DND-41 (cell line): ENCODE data around the gene GSTM5.
"Not testable (repeated sequence)": the region's sequence is repeated elsewhere in the genome, so short reads cannot be mapped to it uniquely, and the experiment has no call there.

Experiments
- ATAC-seq: fragments of 200-7000 bp; cut with Tn5 transposase; 3 replicates; pipeline ENCODE4 v1.9.1; 2021; ENCODE audit warnings: low read depth; ENCODE audit not compliant: insufficient read depth
- DNase-seq: peaks from one replicate; pipeline ENCODE4 v3.0.0-alpha.2; 2020
- H2AFZ ChIP-seq: 2 replicates; pipeline ENCODE4 v1.6.0; 2012; ENCODE audit warnings: low read depth, low read length
- H3K27ac ChIP-seq: 2 replicates; pipeline ENCODE4 v1.5.1; 2012; ENCODE audit warnings: low read length, inconsistent platforms
- H3K27me3 ChIP-seq: fragments of 200-600 bp; sonication (generic); 2 replicates; pipeline ENCODE4 v1.6.0; 2012; ENCODE audit warnings: low read length, mild to moderate bottlenecking, inconsistent platforms; ENCODE audit not compliant: insufficient read depth, poor library complexity
- H3K36me3 ChIP-seq: 2 replicates; pipeline ENCODE4 v1.5.1; 2012; ENCODE audit warnings: low read length, inconsistent platforms; ENCODE audit not compliant: insufficient read depth
- H3K4me1 ChIP-seq: 2 replicates; pipeline ENCODE4 v1.5.1; 2012; ENCODE audit warnings: mild to moderate bottlenecking, low read length; ENCODE audit not compliant: insufficient read depth
- H3K4me2 ChIP-seq: 2 replicates; pipeline ENCODE4 v1.6.0; 2012; ENCODE audit warnings: mild to moderate bottlenecking, moderate library complexity, low read length, inconsistent platforms; ENCODE audit not compliant: insufficient read depth
- H3K4me3 ChIP-seq, 2 experiments: fragments of 200-600 bp in 1 of 2; shearing (Covaris generic) in 1 of 2; 2 replicates each; pipeline ENCODE4 v1.5.1; 2012 to 2016; ENCODE audit warnings: inconsistent platforms in 2 of 2, low read length in 2 of 2, mild to moderate bottlenecking in 2 of 2, low read depth in 1 of 2, moderate library complexity in 1 of 2
- H3K79me2 ChIP-seq: 2 replicates; pipeline ENCODE4 v1.6.0; 2012; ENCODE audit warnings: low read length, inconsistent platforms; ENCODE audit not compliant: insufficient read depth
- H3K9ac ChIP-seq: 2 replicates; pipeline ENCODE4 v1.6.0; 2012; ENCODE audit warnings: low read depth, mild to moderate bottlenecking, inconsistent platforms, low read length, moderate library complexity
- H3K9me3 ChIP-seq: 2 replicates; pipeline ENCODE4 v1.5.1; 2012; ENCODE audit warnings: low read length, moderate library complexity, mild to moderate bottlenecking, inconsistent platforms; ENCODE audit not compliant: insufficient read depth, severe bottlenecking
- H4K20me1 ChIP-seq: 2 replicates; pipeline ENCODE4 v1.6.0; 2012; ENCODE audit warnings: low read length; ENCODE audit not compliant: insufficient read depth
- EZH2 ChIP-seq: IDR thresholded peaks from 3 replicates; pipeline ENCODE4 v1.6.1; 2012; ENCODE audit warnings: borderline replicate concordance, low read depth, mild to moderate bottlenecking, moderate library complexity, low read length, inconsistent platforms; ENCODE audit not compliant: severe bottlenecking
- TF ChIP-seq, protein P1 (sequence below): IDR thresholded peaks from 2 replicates; pipeline ENCODE4 v1.5.1; 2012; ENCODE audit warnings: borderline replicate concordance, low read length, moderate library complexity, mild to moderate bottlenecking; ENCODE audit not compliant: poor library complexity, severe bottlenecking; ENCODE audit errors: extremely low read depth

Gene GSTM5

GRCh38 chr1:109733236-109733870, 21.3 kb downstream of the GSTM5 start:
- no peak for ATAC-seq
- no peak for DNase-seq
- H3K9ac ChIP-seq, result no peak overlapping the region
- no peaks in the 10 kb centered on the region for H3K9me3 ChIP-seq
- H4K20me1 ChIP-seq, result no peaks in the 10 kb centered on the region
- H3K4me2 ChIP-seq, result no peak overlapping the region
- H3K4me1 ChIP-seq, result no peaks in the 10 kb centered on the region
- H3K4me3 ChIP-seq, result no peak overlapping the region
- H3K27ac ChIP-seq, result no peak overlapping the region
- H3K36me3 ChIP-seq, result no peaks in the 10 kb centered on the region
- TF ChIP-seq EZH2, result no peak
- TF ChIP-seq, protein P1, sequence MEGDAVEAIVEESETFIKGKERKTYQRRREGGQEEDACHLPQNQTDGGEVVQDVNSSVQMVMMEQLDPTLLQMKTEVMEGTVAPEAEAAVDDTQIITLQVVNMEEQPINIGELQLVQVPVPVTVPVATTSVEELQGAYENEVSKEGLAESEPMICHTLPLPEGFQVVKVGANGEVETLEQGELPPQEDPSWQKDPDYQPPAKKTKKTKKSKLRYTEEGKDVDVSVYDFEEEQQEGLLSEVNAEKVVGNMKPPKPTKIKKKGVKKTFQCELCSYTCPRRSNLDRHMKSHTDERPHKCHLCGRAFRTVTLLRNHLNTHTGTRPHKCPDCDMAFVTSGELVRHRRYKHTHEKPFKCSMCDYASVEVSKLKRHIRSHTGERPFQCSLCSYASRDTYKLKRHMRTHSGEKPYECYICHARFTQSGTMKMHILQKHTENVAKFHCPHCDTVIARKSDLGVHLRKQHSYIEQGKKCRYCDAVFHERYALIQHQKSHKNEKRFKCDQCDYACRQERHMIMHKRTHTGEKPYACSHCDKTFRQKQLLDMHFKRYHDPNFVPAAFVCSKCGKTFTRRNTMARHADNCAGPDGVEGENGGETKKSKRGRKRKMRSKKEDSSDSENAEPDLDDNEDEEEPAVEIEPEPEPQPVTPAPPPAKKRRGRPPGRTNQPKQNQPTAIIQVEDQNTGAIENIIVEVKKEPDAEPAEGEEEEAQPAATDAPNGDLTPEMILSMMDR, result no peak
- no peaks in the 10 kb centered on the region for H3K79me2 ChIP-seq
- H2AFZ ChIP-seq, result no peak overlapping the region
- H3K27me3 ChIP-seq, result peaks cover 13% of the 10 kb centered on the region

DNA sequence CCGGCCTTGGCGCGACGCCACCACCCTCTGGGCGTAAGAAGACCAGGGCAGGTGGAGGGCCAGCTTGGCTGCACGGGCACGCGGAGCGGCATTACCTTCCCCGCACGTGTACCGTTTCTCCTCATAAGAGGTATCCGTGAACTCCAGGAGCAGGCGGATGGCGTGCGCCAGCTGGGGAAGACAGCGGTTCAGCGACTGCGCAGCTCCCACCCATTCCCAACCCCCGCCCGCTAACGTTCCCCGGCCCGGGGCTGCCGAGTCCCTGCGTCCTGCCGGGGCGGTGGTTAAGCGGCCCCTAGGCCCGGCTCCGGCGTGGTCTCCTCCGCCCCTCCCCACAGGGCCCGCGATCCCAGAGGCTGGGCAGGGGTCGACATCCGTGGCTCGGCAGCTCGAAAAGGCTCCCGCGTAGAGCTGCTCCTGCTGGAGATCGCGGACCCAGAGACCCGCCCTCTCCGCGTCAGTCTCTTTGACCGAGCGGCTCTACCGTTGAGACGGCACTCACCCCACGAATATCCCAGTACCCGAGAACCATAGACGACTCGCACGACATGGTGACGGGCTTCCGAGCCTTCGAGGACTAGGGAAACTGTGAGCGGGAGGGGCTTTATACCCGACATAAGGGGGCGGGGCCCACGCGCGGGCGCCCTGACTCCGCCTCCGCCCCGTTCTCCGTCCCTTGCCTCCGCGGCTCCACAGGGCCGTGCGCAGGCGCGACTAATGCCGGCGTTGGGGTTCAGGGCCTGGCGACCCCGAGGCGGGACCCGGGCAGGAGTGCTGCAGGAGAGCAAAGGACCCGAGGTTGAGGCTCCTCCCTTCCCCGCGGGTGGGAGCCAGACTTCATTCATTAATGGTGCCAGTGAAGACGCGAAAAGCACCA, 27.9 kb downstream of the GSTM5 start:
- no peaks in the 10 kb centered on the region for H4K20me1 ChIP-seq
- no peak overlapping the region for H3K27ac ChIP-seq
- ATAC-seq, result no peak
- H3K4me2 ChIP-seq, result no peak overlapping the region
- peaks cover 8% of the 10 kb centered on the region for H3K27me3 ChIP-seq
- no peaks in the 10 kb centered on the region for H3K4me1 ChIP-seq
- no peak overlapping the region for H3K4me3 ChIP-seq
- no peak overlapping the region for H3K9ac ChIP-seq
- H3K9me3 ChIP-seq, result no peaks in the 10 kb centered on the region
- no peaks in the 10 kb centered on the region for H3K36me3 ChIP-seq
- no peak for TF ChIP-seq EZH2
- TF ChIP-seq, protein P1, result no peak
- DNase-seq, result no peak
- no peak overlapping the region for H2AFZ ChIP-seq
- H3K79me2 ChIP-seq, result no peaks in the 10 kb centered on the region

GRCh38 chr1:109740615-109741373, 28.7 kb downstream of the GSTM5 start, which contains the start of gene GSTM3:
TSS of gene GSTM3 (minus strand) at chr1:109741038. CDS start at chr1:109740287, 751 bp downstream.
- no peak within 1 kb of the TSS for H3K27ac ChIP-seq
- no peak within 1 kb of the TSS for H3K4me2 ChIP-seq
- H3K27me3 ChIP-seq, result peaks cover 8% of the 10 kb centered on the region
- H3K9me3 ChIP-seq, result no peaks in the 10 kb centered on the region
- no peak for ATAC-seq
- H2AFZ ChIP-seq, result no peak within 1 kb of the TSS
- H3K79me2 ChIP-seq, result no peaks in the 10 kb centered on the region
- no peak for DNase-seq
- H4K20me1 ChIP-seq, result no peaks in the 10 kb centered on the region
- no peaks in the 10 kb centered on the region for H3K36me3 ChIP-seq
- TF ChIP-seq, protein P1, result no peak
- no peak for TF ChIP-seq EZH2
- no peaks in the 10 kb centered on the region for H3K4me1 ChIP-seq
- H3K4me3 ChIP-seq, result no peak within 1 kb of the TSS
- no peak within 1 kb of the TSS for H3K9ac ChIP-seq

GRCh38 chr1:109748311-109748710, 36.3 kb downstream of the GSTM5 start:
- not testable (repeated sequence) for ATAC-seq, H3K79me2 ChIP-seq, H3K4me1 ChIP-seq, H3K4me3 ChIP-seq, H3K9ac ChIP-seq, H3K27ac ChIP-seq, H3K4me2 ChIP-seq, DNase-seq, H4K20me1 ChIP-seq, H3K27me3 ChIP-seq, H2AFZ ChIP-seq, H3K36me3 ChIP-seq, H3K9me3 ChIP-seq
